ENCODE measurements around the gene MFRP.

MFRP gene

DNA sequence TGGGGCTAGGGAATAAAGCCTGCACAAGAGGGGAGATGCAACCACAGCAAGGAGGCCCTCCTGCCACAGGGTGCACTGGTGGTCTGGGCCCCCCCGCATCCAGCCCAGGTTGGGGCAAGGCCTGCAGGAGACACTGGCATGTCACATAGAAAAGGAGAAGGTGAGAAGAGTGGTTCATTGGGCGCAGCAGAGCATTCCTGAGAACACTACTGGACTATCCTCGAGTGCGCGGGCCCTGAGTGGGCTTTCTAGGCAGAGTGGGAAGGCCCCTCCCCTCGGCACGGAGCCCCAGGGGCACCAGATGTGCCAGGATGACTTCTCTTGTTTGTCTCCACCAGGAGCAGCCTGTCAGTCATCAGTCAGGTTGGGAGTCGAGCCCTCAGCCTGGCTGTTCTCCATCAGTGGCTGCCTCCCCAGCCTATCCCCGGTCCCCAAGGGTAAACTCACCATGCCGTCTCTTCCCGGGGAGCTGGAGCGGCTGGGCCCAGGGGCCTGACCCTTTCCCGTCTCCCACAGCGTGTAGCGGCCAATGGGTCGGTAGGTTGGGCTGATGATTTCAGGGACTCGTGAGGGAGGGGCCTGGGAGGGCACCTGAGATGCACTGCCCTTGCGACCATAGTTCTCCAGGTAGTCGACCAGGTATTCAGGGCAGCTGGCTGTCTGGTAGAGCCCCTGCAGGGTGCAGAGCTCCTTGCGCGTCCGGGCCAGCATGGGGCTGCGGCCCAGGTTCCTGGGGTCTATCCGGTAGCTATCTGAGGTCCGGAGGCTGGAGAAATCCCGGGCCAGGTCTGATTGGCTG, 26.0 kb upstream of the MFRP start:
- DNase-seq = peak in 1 of 2 experiments; percentile 24

DNA sequence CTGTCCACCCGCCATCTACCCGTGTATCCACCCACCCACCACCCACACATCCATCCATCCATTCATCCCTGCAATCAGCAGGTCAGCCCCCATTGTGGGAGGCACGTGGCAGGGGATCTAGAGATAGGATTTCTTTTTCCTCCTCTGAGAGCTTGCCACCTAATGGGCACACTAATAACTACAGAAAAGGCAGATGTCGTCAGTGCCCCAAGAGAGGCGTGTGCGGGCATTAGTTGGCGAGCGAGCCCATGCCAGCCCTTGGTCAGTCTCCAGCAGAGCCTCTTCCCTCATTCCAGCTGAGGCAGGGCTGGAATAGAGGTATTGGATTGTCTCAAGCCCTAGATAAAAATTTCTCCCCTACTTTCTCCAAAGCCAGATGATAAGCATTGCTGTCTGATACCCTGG, 25.3 kb upstream of the MFRP start:
- DNase-seq = peak; percentile 51 to 65

DNA sequence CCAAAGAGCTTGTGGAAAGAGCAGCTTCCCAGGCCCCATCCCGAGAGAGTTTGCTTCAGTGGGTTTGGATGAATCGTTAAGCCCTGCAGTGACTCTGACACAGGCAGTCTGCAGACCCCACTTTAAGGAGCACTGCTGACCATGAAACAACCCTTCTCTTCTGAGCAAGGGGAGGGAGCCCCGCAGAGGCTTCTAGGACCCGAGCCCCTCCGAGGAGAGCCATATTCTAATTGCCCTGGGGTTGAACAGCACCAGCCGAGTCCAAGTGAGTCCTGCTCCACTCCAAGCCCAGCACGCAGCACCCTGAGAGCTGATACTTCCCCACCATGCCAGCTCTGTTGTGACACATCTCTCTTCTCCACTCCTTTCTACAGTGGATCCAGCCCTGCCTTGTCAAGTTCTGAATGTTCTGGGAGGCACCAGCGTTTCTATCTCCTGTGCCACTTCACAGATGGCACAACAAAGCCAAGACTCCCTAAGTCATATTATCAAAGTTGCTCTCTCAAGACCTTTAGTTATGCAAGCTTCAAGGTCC, 24.6 kb upstream of the MFRP start:
- DNase-seq = no peak

DNA sequence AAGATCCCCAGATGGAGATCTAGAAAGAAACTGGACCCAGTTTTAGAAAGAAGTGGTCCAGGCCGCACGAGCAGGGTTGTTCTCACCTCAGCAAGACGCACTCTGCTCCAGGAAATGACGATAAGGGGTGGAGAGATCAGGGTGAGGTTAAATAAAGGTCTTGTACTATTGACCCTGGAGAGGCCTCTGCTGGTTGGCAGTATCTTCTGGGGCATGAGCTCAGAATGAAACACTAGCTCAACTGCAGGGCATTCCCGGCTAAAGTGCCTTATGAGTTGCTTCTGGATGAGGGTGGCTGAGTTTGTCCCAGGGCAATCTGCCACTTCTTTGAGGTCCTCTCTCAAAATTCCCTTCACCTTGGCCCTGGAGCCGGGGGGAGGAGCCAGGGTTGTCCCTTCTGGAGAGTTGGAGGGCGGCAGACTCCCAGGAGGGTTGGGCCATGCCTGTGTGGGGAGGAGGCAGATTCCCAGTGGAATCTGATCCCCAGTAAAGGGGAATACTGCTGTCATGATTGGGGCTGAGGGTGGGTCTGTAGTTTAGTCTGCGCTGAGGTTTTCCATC, 24.1 kb upstream of the MFRP start:
- DNase-seq = peak in 1 of 2 experiments; percentile 45

DNA sequence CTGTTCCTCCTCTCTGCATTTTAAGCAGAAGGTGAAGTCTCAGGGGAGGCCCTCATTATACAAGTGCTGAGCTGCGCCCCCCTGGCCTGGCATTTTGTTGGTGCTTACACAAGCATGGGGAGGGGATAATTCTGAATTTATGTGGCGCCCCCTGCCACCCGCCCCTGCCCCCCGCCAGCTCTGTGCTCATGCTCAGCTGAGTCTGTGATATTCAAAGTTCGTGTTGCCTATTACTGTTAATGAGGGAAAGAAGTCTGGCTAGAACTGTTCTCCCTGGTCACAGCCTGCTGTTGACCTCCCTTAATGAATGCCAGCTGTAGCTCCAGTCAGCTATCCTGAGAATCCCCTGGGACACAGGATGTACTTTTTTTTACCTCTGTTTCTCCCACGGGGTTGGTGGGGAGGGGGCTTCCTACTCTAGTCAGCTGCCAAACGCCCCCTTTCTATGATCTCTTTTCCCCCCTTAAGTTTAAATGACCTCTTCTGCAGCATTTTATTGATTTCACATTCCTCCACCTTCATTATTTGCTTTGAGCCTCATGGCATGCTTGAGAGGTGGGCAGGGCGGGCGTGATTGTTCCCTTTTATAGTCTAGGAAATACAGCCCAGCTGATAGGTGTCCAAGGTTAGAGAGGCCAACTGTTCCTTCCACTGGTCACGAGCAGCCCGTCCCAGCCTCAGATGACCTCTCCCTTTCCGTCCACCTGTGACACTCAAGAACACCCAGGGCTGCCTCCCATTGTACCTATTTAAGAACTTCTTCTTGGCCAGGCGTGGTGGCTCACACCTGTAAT, 22.8 kb upstream of the MFRP start:
- peak in 1 of 2 experiments; percentile 58 for DNase-seq

DNA sequence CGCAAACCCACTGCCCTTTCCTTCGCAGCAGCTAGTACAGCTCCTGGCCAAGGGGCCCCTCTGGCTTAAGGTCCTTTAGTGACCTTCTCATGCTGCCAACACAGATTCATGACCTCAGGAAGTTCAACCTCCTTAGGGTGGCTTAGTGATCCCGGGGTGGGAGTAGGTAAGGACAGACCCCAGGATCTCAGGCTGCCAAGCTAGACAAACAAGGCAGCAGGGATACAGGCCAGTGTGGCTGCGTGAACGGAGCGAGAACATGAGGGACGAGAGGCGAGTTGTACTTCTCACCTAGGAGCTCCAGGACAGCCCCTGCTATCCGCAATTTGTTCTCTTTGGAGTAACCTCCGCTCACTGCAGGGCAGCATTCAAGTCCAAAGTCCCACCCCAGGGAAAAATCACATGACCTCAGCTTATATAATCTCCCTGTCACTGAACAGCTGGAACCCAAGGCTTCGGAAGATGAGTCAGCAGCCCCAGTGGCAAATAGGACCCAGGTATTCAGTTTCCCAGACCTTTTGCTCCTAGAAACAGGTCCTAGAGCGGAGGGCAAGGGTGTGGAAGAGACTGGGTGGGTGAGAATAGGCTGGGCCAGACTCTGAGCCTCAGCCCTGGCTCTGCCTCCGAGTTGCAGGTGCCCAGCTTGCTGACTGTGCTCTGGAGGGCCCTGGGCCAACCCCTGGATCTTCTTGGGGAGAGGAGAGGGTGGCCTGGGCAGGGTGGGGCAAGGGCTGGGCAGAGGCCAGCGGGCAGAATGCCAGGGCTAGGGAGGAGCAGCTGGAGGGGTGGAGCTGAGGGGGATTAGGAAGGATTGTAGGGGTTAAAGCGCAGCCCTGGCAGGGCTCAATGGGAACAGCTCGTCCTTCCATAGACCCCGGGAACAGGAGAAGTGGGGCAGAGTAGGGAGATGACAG, 21.9 kb upstream of the MFRP start:
- peak; percentile 90 to 96 for DNase-seq

DNA sequence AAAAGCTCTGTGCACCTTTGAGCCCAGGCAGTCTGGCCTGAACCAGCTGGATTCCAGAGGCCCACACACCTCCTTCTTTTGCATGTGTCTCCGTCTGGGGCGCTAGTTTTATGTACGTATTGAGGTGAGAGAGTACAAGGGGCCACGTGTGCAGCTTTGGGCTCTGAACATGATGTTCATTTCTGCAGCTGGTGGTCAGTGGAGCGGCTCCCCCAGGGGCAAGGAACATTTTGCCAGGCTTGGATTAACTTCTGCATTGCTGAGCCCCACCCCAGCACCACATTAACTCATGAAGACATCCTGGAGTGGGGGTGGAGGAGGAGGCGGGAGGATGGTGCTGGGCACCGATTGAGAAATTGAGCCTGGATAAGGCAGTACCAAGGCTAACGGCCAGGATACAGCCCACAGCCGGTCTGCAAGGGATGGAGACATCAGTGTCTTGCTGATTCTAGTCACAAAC, 21.2 kb upstream of the MFRP start:
- DNase-seq = no peak

DNA sequence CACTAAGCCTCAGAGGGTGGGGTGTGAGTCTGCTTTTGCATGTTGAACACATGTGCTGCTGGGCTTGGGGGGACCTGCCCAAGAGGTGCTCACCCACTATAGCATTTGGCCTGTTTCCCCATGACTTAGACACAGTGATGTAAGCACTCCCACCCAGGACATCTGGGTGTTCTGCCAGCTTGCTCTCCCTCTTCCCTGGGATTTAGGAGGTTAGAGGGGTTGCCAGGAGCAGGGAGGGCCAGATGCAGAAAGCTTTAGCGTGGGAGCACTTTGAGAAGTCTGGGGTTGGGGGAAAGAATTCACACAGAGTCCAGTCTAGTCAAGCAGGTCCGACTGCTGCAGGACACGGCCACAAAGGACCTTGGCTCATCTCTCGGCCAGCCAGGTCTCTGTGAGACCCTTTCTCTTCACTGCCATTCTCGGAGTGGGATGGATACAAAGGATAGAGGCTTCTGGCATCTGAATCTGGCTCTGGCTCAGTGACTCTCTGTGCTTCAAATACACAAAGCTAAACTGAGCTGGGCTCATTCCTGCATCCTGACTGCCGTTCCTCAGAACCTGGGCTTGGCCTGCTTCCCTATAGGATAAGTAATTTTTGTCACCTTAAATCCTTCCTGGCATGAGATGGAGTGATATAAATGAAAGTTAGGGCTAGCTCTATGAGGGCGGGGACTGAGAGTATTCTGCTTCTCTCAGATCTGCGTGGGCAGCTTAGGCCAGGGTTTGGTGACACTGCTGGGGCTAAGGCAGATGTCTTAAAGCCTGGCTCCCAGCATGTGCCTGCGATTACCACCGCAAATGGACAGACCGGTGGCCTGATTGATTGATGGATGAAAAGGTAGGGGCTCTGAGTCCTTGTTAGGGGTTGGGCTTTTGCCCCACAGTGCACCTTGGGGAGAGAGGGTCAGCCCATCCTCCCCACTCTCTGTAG, 20.4 kb upstream of the MFRP start:
- DNase-seq = peak in 1 of 2 experiments; percentile 39

DNA sequence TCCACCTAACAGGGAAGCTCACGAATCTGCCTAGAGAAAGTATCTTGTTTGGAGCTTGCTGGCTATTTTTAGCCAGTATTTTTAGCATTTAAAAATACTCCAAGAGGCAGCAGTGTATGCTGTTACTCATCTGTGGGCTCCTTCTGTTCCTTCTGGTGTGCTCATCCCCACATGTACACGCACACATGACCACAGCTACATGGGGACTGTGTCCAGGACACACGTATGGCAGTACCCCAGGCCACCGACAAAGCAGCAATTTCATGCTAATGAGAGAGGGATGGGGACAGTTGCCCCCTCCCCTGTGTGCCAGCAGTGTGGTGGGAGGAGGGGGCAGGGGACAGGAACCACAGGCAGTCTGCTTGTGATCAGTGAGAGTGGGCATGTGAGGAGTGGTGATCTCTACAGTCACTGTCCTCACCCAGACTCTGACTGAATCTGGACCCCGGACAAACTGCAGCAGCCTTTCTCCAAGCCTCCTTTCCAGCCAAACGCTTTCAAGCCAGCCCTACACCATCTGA, 18.6 kb upstream of the MFRP start:
- no peak for DNase-seq

DNA sequence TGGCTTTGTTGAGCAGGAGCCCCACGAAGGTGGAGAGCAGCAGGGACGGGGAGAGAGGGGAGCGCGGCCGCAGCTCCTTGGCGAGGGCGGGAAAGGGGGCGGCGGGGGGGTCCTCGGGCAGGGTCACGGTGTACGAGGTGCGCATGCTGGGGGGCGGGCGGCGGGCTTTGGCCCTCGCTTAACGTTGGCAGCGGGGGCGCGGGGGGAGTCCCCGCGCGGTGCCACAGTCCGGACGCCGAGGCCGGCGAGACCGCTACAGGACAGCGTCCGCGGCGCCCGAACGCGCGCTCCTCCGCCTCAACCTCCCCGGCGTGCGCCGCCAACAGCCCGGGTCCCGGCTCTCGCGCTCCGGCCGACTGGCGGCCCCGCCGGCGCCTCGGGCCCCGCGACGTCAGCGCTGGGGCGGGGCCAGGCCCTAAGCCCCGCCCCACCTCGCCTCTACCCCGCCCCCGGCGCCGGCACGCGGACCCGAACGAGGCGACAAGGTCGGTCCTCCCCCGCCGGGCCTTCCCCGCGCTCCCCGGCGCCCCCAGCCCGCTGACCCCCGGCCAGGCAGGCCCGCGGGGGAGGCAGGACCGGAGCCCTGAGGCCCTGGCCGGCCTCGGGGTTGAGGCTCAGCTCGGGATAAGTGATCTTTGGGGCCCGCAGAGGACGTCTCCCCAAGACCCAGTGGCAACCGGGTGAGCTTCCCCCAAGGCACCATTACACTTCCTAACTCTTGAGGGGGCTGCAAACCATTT, 17.5 kb upstream of the MFRP start:
- DNase-seq = peak in 1 of 2 experiments; percentile 68

DNA sequence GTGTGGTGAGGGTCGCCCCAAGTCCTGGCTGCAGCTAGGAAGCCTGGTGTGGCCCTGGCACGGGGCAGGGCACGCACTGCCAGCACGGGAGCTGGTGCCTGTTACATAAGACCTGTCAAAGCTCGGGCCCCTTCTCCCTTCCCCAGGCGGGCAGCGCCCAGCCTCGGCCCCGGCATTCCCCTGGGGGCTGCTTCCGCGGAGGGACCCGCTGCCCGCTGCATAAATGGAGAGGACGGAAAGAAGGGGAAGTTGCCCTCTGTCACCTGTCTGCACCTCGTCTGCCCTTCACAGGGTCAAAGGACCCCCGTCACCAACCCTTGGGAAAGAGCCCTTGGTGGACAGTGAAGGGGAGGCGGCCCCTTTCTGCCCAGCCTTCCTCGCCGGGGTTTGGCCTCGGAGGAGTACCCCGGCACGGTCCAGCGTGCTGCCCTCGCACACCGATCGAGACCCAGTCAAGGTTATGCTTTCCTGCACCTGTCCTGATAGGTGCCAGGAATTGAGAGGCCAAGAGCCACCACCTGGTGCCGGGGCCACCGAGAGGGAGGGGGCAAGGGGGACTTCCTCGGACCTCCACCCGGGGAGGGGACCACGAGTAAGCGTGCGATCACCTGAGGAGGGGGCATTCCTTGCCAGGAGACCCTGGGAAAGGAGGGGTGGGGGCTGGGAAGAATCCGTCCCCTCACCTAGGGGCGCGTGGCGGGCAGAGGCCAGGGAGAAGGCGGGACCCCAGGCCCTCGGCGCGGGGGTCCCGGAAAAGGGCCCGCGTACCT, 16.8 kb upstream of the MFRP start:
- DNase-seq = no peak

DNA sequence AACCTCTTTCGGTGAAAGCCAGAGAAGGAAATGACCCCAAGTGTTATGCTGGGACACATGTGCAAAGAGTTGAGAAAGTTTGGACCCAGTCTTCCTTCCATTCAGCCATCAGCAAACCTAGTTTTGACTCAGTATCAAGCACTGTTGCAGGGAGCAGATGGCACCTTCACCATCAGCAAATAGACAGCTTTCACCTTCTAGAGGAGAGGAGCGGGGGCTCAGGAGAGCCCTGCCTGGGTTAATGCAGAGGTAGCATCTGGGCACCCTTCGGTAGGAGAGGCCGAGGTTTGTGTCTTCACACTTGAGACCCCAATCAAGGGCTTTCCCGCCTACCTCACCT, 16.2 kb upstream of the MFRP start:
- DNase-seq = no peak

DNA sequence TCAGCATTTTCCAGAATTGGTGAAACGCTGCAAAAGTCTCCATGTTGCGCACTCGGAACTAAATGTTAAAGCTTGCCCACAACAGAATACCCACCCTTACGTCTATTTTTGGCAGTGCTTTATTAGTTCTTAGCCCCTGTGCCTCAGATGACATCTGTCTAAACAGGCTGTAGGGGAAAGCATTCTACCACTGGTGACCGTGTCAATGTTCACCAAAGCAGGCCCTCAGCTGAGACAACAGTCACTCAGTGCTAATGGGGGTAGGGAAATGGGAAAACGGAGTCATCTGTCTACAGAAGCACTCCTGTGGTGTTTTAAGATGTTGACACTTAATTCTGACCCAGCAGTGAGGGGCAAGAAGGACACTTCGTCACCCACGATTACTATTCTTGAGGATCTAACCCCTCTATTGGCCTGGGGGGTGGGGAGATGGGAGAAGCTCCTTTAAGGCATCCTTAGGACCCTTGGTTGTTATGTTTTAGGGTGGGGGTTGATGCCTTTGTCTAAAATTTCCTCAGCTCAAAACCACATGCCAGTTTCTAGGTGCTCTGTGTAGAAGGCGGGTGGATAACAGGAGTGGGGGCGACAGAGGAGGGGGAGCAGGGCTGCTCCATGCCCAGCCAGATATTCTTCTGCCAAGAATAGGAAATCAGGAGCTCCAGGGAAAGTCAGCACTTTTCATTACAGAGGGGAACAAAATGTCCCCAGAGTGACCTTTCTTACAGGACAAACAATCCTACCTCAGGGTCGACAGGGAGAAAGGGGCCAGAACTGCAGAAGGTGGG, 15.6 kb upstream of the MFRP start:
- DNase-seq = no peak

DNA sequence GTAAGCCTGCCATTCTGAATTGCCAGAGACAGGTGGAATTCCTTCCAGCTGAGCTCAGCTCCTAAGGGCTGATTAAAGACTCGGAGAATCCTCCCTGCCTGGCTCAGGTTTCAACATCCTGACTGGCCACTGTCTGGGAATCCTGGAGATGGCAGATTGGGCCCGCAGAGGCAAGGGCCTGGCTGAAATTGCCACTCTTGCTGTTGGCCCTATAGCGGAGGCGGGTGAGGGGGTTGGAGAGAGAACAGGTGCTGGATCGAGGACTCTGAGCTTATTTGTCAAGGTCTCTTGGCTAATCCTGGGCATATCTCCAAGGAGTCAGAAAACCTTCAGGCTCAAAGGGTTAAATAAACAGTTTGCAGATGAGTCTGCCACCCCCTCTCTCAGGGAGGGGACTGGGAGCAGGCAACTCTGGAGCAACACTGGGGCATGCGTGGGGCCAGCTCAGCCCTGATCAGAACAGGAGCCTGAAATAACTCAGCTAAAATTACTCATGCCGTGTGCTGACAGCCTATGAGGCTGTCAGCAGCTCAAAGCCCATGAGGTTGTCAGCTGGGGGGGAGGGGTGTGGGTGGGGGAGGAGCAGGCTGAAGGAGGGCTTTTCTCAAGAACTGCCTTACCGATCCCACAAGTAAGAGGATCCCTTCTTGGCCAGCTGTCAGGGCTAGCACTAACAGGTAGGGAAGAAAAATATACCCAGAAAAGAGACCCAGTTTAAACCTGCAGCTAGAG, 14.7 kb upstream of the MFRP start:
- DNase-seq = peak in 1 of 2 experiments; percentile 87

DNA sequence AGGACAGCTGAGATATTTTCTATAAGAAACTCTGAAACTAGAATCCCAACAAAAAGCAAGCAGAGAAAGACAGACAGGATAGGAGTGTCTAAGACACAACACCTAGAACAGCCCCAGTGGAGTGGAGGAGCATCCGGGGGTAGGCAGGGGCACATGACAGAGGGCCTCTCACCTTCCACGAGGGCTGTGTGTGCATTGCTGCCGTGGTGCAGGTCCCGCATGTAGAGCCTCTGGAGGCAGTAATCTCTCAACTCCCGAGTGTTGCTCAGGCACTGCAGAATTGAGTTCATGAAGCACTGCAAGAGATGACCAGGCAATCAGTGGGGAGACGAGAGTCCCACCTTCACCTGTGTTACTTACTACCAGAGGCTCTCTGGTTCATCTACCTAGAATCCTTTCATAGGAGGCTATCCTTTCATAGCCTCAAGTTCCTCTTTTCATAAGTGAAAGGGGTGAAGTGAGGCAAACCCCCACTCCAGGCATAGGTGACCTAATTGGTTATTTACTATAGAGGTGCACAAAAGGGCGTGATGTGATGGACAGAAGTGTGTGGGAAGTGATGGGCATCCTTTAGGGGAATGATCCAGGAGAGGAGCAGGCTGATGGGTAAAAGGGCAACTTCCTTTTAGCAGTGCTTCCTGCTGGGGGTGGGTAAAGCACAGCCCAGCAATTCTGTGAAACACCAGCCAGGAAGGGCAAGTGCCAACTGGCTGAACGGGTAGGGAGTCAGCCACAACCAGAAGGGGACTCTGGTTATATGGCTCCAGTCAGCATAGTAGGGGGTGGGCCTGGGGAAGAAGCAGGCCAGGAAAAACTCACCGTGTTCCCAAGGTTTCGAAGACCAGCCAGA, 13.1 kb upstream of the MFRP start:
- DNase-seq = no peak

DNA sequence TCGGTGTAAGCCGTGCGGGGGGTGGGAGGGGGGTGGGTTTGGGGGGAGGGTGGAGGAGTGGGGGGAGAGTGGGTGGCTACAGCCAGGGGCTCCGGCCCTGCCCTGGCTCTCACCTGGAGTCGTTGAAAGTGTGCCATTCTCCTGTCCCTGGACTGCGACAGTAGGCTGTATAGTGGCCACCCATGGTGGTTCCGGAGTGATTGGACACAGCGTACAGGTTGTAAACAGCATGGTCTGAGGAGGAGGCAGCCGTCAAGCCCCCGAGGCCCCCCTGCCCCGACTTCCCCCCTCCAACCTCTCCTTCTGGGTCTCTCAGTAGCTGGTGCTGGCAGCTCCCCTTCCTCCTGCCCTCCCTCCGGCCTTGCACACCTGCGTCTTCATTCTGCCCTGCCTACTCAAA, 10.6 kb upstream of the MFRP start:
- no peak for DNase-seq
